Tibial artery (tissue), 4 donors: ENCODE results near the gene ZNF584.
"Not testable (repeated sequence)": the region's sequence is repeated elsewhere in the genome, so short reads cannot be mapped to it uniquely, and the experiment has no call there.

Experiments
- DNase-seq, 2 donors: peaks; one replicate each; pipeline ENCODE4 v3.0.0-alpha.2; 2019
- H3K27ac ChIP-seq, 2 donors: fragments of 200-600 bp; sonication (generic) in 1 of 2; 1 replicate in 1 of 2; 2 replicates in 1 of 2; pipeline ENCODE4 v1.5.1; 2018 to 2019; ENCODE audit warnings: mild to moderate bottlenecking in 1 of 2
- H3K27me3 ChIP-seq, 2 donors: fragments of 200-600 bp; sonication (generic) in 1 of 2; one replicate each; pipeline versions ENCODE4 v1.5.1 to v1.6.0; 2016 to 2019
- H3K36me3 ChIP-seq, 3 donors: fragments of 200-600 bp; sonication (generic) in 2 of 3; one replicate each; pipeline ENCODE4 v1.5.1; 2016 to 2019; ENCODE audit warnings: mild to moderate bottlenecking in 2 of 3
- H3K4me1 ChIP-seq, 4 donors: fragments of 200-600 bp; sonication (generic) in 2 of 4; 1 replicate in 3 of 4; 2 replicates in 1 of 4; pipeline ENCODE4 v1.5.1; 2016 to 2019
- H3K4me3 ChIP-seq, 2 donors: fragments of 200-600 bp; sonication (generic) in 1 of 2; 1 replicate in 1 of 2; 2 replicates in 1 of 2; pipeline ENCODE4 v1.5.1; 2018 to 2019; ENCODE audit warnings: mild to moderate bottlenecking in 2 of 2
- H3K9me3 ChIP-seq, 3 donors: fragments of 200-600 bp; sonication (generic) in 1 of 3; one replicate each; pipeline ENCODE4 v1.5.1; 2016 to 2019
- CTCF ChIP-seq, 2 experiments: fragments of 200-600 bp in 1 of 2; fragments of 450-650 bp in 1 of 2; IDR thresholded peaks; one replicate each; pipeline ENCODE4 v1.5.1; 2017 to 2019; ENCODE audit warnings: antibody characterized with exemption in 2 of 2, mild to moderate bottlenecking in 1 of 2, moderate library complexity in 1 of 2
- intact Hi-C: fragments of 100-400 bp; cut with DNase I; formaldehyde crosslinking; loops from one replicate; pipeline ENCODE4 v1.15.0; 2023; ENCODE audit warnings: low total_unique reads

Gene ZNF584

DNA sequence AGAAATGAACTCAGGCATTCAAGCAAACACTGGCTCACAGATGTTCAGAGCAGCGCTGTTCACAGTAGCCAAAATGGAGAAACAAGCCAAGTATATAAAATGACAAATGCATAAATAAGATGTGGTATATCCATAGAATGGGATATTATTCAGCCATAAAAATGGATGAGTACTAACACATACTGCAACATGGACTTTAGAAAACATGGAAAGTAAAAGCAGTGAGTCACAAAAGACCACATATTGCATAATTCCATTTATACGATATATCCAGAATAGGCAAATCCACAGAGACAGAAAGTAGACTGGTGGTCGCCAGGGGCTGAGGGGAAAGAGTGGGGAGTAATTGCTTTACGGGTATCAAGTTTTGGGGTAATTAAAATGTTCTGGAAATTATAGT lies 34.2 kb upstream of the ZNF584 start:
- H3K36me3 ChIP-seq: peaks cover 0 to 8% (median 0%) of the 10 kb centered on the region in 3 donors
- intact Hi-C loops: no loop called here
- no peak for DNase-seq
- no peak overlapping the region for H3K27ac ChIP-seq
- peaks cover 0 to 1% (median 0%) of the 10 kb centered on the region in 4 donors for H3K4me1 ChIP-seq
- no peak overlapping the region for H3K4me3 ChIP-seq
- no peaks in the 10 kb centered on the region for H3K27me3 ChIP-seq
- TF ChIP-seq CTCF (IDR thresholded peaks at IDR 0.05): no peak
- H3K9me3 ChIP-seq: no peaks in the 10 kb centered on the region

DNA sequence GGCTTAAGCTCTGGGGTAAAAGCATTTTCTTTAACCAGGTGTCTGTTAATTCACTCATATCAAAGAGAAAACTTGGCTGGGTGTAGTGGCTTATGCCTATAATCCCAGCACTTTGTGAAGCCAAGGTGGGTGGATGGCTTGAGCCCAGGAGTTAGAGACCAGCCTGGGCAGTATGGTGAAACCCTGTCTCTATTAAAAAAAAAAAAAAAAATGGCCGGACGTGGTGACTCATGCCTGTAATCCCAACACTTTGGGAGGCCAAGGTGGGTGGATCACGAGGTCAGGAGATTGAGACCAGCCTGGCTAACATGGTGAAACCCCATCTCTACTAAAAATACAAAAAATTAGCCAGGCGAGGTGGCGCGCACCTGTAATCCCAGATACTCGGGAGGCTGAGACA lies 31.7 kb upstream of the ZNF584 start:
- H3K4me1 ChIP-seq: peaks cover 6 to 17% (median 15%) of the 10 kb centered on the region in 4 donors
- H3K9me3 ChIP-seq, H3K4me3 ChIP-seq, H3K27ac ChIP-seq, H3K27me3 ChIP-seq, H3K36me3 ChIP-seq, intact Hi-C loops, DNase-seq: not testable (repeated sequence)

- H3K4me1 ChIP-seq: peaks cover 6 to 26% (median 21%) of the 10 kb centered on the region in 4 donors
- no peak for DNase-seq
- TF ChIP-seq CTCF (IDR thresholded peaks at IDR 0.05): no peak
- no peak overlapping the region for H3K27ac ChIP-seq
- intact Hi-C loops: no loop called here
- H3K27me3 ChIP-seq: no peaks in the 10 kb centered on the region
- no peaks in the 10 kb centered on the region for H3K36me3 ChIP-seq
- no peak overlapping the region for H3K4me3 ChIP-seq
- no peaks in the 10 kb centered on the region for H3K9me3 ChIP-seq
Measured at GRCh38 chr19:58379246-58379645, 29.2 kb upstream of the ZNF584 start.

- TF ChIP-seq CTCF (IDR thresholded peaks at IDR 0.05): no peak
- Histone ChIP-seq H3K4me3 (peak overlapping the region; percentile 66 to 90), H3K9me3 (no peaks in the 10 kb centered on the region), H3K27me3 (no peaks in the 10 kb centered on the region), H3K27ac (peak overlapping the region; percentile 87 to 95), H3K4me1 (peaks cover 6 to 26% (median 22%) of the 10 kb centered on the region in 4 donors), H3K36me3 (no peaks in the 10 kb centered on the region)
- DNase-seq: no peak
- intact Hi-C loops: loop anchor here (2.0 kb wide), 1 partner anchor 17 kb away; the partner anchor contains the start of gene ZNF497
Measured at GRCh38 chr19:58380037-58380661, 28.3 kb upstream of the ZNF584 start.

- Histone ChIP-seq H3K27ac (peak within 1 kb of the TSS; percentile 87 to 95), H3K4me3 (peak within 1 kb of the TSS; percentile 66 to 90), H3K4me1 (peaks cover 6 to 33% (median 29%) of the 10 kb centered on the region in 4 donors), H3K36me3 (no peaks in the 10 kb centered on the region), H3K9me3 (no peaks in the 10 kb centered on the region), H3K27me3 (no peaks in the 10 kb centered on the region)
- peak; percentile 98 to 100 for DNase-seq
- intact Hi-C loops: loop anchor here (2.0 kb wide), 1 partner anchor 18 kb away; the partner anchor contains the start of gene ZNF497
- TF ChIP-seq CTCF (IDR thresholded peaks at IDR 0.05): peak in 1 of 2 experiments; percentile 30
Measured at GRCh38 chr19:58380662-58381459, 27.6 kb upstream of the ZNF584 start, which contains the start of gene ZNF837. Gene ZNF837 (minus strand): TSS chr19:58381030. CDS start chr19:58369332, 11,698 bp downstream.
